SK-N-SH (cell line): ENCODE data around the gene PPP1R12B. TPM values are rescaled to one million over a fixed set of nuclear protein-coding genes. Genes with fewer than 3 reads are reported as not detected.

Source experiments
- CTCF ChIA-PET: fragments of 300-600, 350-600 bp; formaldehyde crosslinking; extraction: SDS; loops from one replicate; lab custom pipeline; 2021; lab: Yijun Ruan, JAX
- POLR2A ChIA-PET: fragments of 350-600 bp; sonication (Branson Sonifier 250); formaldehyde crosslinking; extraction: SDS; loops from one replicate; lab custom pipeline; 2020; ENCODE audit warnings: antibody characterized with exemption, inconsistent platforms; lab: Yijun Ruan, JAX
- DNase-seq: peaks from one replicate; pipeline ENCODE4 v3.0.0; 2012
- H2AFZ ChIP-seq: fragments of 200-600 bp; sonication (generic); 2 replicates; pipeline ENCODE4 v1.8.1; 2016; ENCODE audit warnings: antibody characterized with exemption, mild to moderate bottlenecking, low read depth
- H3F3A ChIP-seq: fragments of 200-600 bp; sonication (generic); replicated peaks from 2 replicates; pipeline ENCODE3; 2016; ENCODE audit warnings: antibody characterized with exemption, mild to moderate bottlenecking; ENCODE audit not compliant: insufficient read depth
- H3K27ac ChIP-seq, 2 experiments: fragments of 200-500 bp in 1 of 2; fragments of 200-600 bp in 1 of 2; sonication (Bioruptor generic) in 1 of 2; sonication (generic), shearing (Covaris generic) in 1 of 2; 2 replicates each; pipeline versions ENCODE4 v1.5.1 to v1.6.1; 2014 to 2016; ENCODE audit warnings: low read depth in 2 of 2, inconsistent platforms in 1 of 2, low read length in 1 of 2, mild to moderate bottlenecking in 1 of 2, mixed read lengths in 1 of 2
- H3K27me3 ChIP-seq: fragments of 200-600 bp; sonication (generic), shearing (Covaris generic); 2 replicates; pipeline ENCODE4 v1.6.1; 2016; ENCODE audit warnings: mixed run types; ENCODE audit not compliant: insufficient read depth
- H3K36me3 ChIP-seq, 2 experiments: fragments of 200-500 bp in 1 of 2; fragments of 200-600 bp in 1 of 2; sonication (Bioruptor generic) in 1 of 2; sonication (generic) in 1 of 2; replicated peaks in 1 of 2; 2 replicates each; pipeline versions ENCODE3 to v1.5.1; 2014 to 2016; ENCODE audit warnings: low read length in 1 of 2, mild to moderate bottlenecking in 1 of 2; ENCODE audit not compliant: insufficient read depth in 2 of 2, control insufficient read depth in 1 of 2
- H3K4me1 ChIP-seq, 2 experiments: fragments of 200-500 bp in 1 of 2; fragments of 200-600 bp in 1 of 2; sonication (Bioruptor generic) in 1 of 2; sonication (generic), shearing (Covaris generic) in 1 of 2; 2 replicates each; pipeline versions ENCODE4 v1.5.1 to v1.6.1; 2014 to 2016; ENCODE audit warnings: low read depth in 1 of 2, low read length in 1 of 2, mixed run types in 1 of 2; ENCODE audit not compliant: insufficient read depth in 2 of 2, control insufficient read depth in 1 of 2
- H3K4me2 ChIP-seq: fragments of 200-600 bp; sonication (generic), shearing (Covaris generic); 2 replicates; pipeline ENCODE4 v1.6.1; 2017; ENCODE audit warnings: mixed run types
- H3K4me3 ChIP-seq, 2 experiments: fragments of 200-500 bp in 1 of 2; fragments of 200-600 bp in 1 of 2; sonication (Bioruptor generic) in 1 of 2; sonication (generic), shearing (Covaris generic) in 1 of 2; 2 replicates each; pipeline versions ENCODE4 v1.5.1 to v1.8.1; 2014 to 2016; ENCODE audit warnings: low read depth in 2 of 2, inconsistent platforms in 1 of 2, low read length in 1 of 2, mild to moderate bottlenecking in 1 of 2, mixed read lengths in 1 of 2, moderate library complexity in 1 of 2
- H3K79me2 ChIP-seq: fragments of 200-600 bp; sonication (generic); 2 replicates; pipeline ENCODE4 v1.8.1; 2017; ENCODE audit warnings: mild to moderate bottlenecking; ENCODE audit not compliant: insufficient read depth
- H3K9ac ChIP-seq: fragments of 200-600 bp; sonication (generic); 2 replicates; pipeline ENCODE4 v1.6.1; 2017; ENCODE audit warnings: mixed run types
- H3K9me2 ChIP-seq: fragments of 200-600 bp; sonication (generic); 2 replicates; pipeline ENCODE4 v1.6.1; 2017; ENCODE audit warnings: mixed run types
- H3K9me3 ChIP-seq: fragments of 200-600 bp; sonication (generic); 2 replicates; pipeline ENCODE4 v1.6.1; 2017; ENCODE audit warnings: mixed run types, mild to moderate bottlenecking, moderate library complexity
- H4K20me1 ChIP-seq: fragments of 200-600 bp; sonication (generic); 2 replicates; pipeline ENCODE4 v1.6.1; 2017; ENCODE audit warnings: mild to moderate bottlenecking, mixed run types; ENCODE audit not compliant: insufficient read depth
- CHD2 ChIP-seq: fragments of 150-350 bp; IDR thresholded peaks from 2 replicates; pipeline ENCODE4 v1.6.1; 2018; ENCODE audit warnings: low read length; ENCODE audit not compliant: partially characterized antibody
- CTCF ChIP-seq: fragments of 200-600 bp; sonication (generic); IDR thresholded peaks from 2 replicates; pipeline ENCODE4 v1.6.1; 2017; ENCODE audit warnings: antibody characterized with exemption, mild to moderate bottlenecking, moderate library complexity
- ELF1 ChIP-seq: IDR thresholded peaks from 2 replicates; pipeline ENCODE4 v1.4.0; 2012
- EP300 ChIP-seq, 2 experiments: IDR thresholded peaks; 2 replicates each; pipeline versions ENCODE4 v1.4.0 to v1.6.1; 2012; ENCODE audit warnings: borderline replicate concordance in 1 of 2, low read depth in 1 of 2, low read length in 1 of 2
- EZH2phosphoT487 ChIP-seq: fragments of 200-600 bp; sonication (generic); IDR thresholded peaks from 2 replicates; pipeline ENCODE4 v1.6.1; 2017; ENCODE audit warnings: low read depth, mixed run types, mild to moderate bottlenecking, antibody characterized with exemption, moderate library complexity, borderline replicate concordance
- FOSL2 ChIP-seq: IDR thresholded peaks from 2 replicates; pipeline ENCODE4 v1.4.0; 2012; ENCODE audit warnings: low read depth, mild to moderate bottlenecking, moderate library complexity, borderline replicate concordance
- FOXM1 ChIP-seq: IDR thresholded peaks from 2 replicates; pipeline ENCODE4 v1.4.0; 2012; ENCODE audit warnings: low read depth, mild to moderate bottlenecking
- MAX ChIP-seq: IDR thresholded peaks from 2 replicates; pipeline ENCODE4 v1.4.0; 2012; ENCODE audit warnings: low read depth
- RAD21 ChIP-seq: IDR thresholded peaks from 2 replicates; pipeline ENCODE4 v1.6.1; 2012; ENCODE audit warnings: mild to moderate bottlenecking, low read length
- RFX5 ChIP-seq: IDR thresholded peaks from 2 replicates; pipeline ENCODE4 v1.6.1; 2012; ENCODE audit warnings: mild to moderate bottlenecking, improper control_type of control experiment, low read length
- SIN3A ChIP-seq: IDR thresholded peaks from 2 replicates; pipeline ENCODE4 v1.6.1; 2012; ENCODE audit warnings: low read depth, mild to moderate bottlenecking, low read length, moderate library complexity, borderline replicate concordance
- TCF12 ChIP-seq: IDR thresholded peaks from 2 replicates; pipeline ENCODE4 v1.4.0; 2012
- USF2 ChIP-seq: fragments of 150-350 bp; IDR thresholded peaks from 2 replicates; pipeline ENCODE4 v1.6.1; 2017; ENCODE audit warnings: antibody characterized with exemption, low read length, low read depth, borderline replicate concordance
- YY1 ChIP-seq: IDR thresholded peaks from 2 replicates; pipeline ENCODE4 v1.4.0; 2012; ENCODE audit warnings: low read depth, mild to moderate bottlenecking
- ZBTB33 ChIP-seq: IDR thresholded peaks from 2 replicates; pipeline ENCODE4 v1.4.0; 2012; ENCODE audit warnings: low read depth, borderline replicate concordance
- WGBS: methylation state at CpG from one replicate; pipeline ENCODE4 v1.1.6; 2017; ENCODE audit warnings: low lambda C conversion rate; 5-methylcytosine and 5-hydroxymethylcytosine counted together
- polyA plus RNA-seq, 3 experiments: library from polyadenylated mRNA; depleted of rRNA; stranded (reverse); fragments of >200 nt; gene quantifications; 2 replicates each; pipeline ENCODE4 v1.2.3, GENCODE V29; 2012

Gene PPP1R12B
- polyA plus RNA-seq, 1 of the 3 experiments (the other 2 are of a cell fraction): 2.8 TPM

- CTCF ChIA-PET: interaction anchor here (0.9 kb wide), 1 partner anchor 12 kb away, joined by 3 read pairs; no protein-coding TSS in a partner anchor
- Histone ChIP-seq H3K4me1 (no peaks in the 10 kb centered on the region), H3K9me2 (no peaks in the 10 kb centered on the region), H3K27me3 (no peaks in the 10 kb centered on the region), H2AFZ (no peak overlapping the region), H3K27ac (no peak overlapping the region), H3K79me2 (peaks cover 8% of the 10 kb centered on the region), H3F3A (peaks cover 5% of the 10 kb centered on the region), H3K4me3 (no peak overlapping the region), H3K4me2 (no peak overlapping the region), H3K36me3 (no peaks in the 10 kb centered on the region), H4K20me1 (0 out of 2 replicates have a peak, but pooled peaks cover 2% of the 10 kb centered on the region), H3K9me3 (no peaks in the 10 kb centered on the region), H3K9ac (no peak overlapping the region)
- TF ChIP-seq YY1 (no peak), FOSL2 (no peak), CHD2 (no peak), EP300 (IDR thresholded peaks at IDR 0.05; ENCODE audit: borderline replicate concordance in 1 of 2, low read depth in 1 of 2, low read length in 1 of 2) (no peak), ZBTB33 (no peak), CTCF (no peak), ELF1 (no peak), USF2 (no peak), TCF12 (no peak), RFX5 (no peak), MAX (no peak), RAD21 (no peak), FOXM1 (no peak), EZH2phosphoT487 (no peak), SIN3A (no peak)
- POLR2A ChIA-PET: no interaction called here
- DNase-seq: no peak
- 95% methylated on average over 2 of the region's 2 CpGs for WGBS
These were observed 12.7 kb downstream of the PPP1R12B start for GRCh38 chr1:202361224-202361623.
